GM18861 (cell line): ENCODE measurements around the gene CYSRT1.

Experiments
- ATAC-seq: cut with Tn5 transposase; IDR thresholded peaks from one replicate; pipeline ENCODE4 v1.9.1; 2021; ENCODE audit not compliant: unreplicated experiment

Gene CYSRT1

GRCh38 chr9:137223078-137223970, 1.6 kb upstream of the CYSRT1 start:
- ATAC-seq, result peak; percentile 60

DNA sequence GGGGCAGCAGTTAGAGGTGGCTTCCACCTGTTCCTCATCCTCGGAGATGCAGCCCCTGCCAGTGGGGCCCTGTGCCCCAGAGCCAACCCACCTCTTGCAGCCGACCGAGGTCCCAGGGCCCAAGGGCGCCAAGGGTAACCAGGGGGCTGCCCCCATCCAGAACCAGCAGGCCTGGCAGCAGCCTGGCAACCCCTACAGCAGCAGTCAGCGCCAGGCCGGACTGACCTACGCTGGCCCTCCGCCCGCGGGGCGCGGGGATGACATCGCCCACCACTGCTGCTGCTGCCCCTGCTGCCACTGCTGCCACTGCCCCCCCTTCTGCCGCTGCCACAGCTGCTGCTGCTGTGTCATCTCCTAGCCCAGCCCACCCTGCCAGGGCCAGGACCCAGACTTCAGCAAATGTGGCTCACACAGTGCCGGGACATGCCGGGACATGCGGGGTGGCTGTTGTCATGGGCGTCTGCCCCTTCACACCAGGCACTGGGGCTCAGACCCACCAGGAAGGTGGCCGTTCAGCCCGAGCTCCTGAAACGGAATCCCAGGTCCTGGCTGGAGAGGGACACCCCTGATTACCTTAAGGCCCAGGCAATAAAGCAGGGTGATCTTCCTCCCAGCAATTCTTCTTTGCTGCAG, 841 bp downstream of the CYSRT1 start:
- no peak for ATAC-seq

GRCh38 chr9:137226338-137227053, 1.5 kb downstream of the CYSRT1 start:
- ATAC-seq, result no peak

GRCh38 chr9:137227054-137227852, 2.3 kb downstream of the CYSRT1 start, which contains the start of gene RNF224:
TSS of gene RNF224 (plus strand) at chr9:137227502. CDS start at chr9:137228336, 834 bp downstream.
- no peak for ATAC-seq

GRCh38 chr9:137227853-137228505, 3.0 kb downstream of the CYSRT1 start:
- ATAC-seq, result no peak

- no peak for ATAC-seq
These were observed 3.6 kb downstream of the CYSRT1 start for GRCh38 chr9:137228506-137228967.

GRCh38 chr9:137228968-137229896, 4.3 kb downstream of the CYSRT1 start:
- no peak for ATAC-seq

DNA sequence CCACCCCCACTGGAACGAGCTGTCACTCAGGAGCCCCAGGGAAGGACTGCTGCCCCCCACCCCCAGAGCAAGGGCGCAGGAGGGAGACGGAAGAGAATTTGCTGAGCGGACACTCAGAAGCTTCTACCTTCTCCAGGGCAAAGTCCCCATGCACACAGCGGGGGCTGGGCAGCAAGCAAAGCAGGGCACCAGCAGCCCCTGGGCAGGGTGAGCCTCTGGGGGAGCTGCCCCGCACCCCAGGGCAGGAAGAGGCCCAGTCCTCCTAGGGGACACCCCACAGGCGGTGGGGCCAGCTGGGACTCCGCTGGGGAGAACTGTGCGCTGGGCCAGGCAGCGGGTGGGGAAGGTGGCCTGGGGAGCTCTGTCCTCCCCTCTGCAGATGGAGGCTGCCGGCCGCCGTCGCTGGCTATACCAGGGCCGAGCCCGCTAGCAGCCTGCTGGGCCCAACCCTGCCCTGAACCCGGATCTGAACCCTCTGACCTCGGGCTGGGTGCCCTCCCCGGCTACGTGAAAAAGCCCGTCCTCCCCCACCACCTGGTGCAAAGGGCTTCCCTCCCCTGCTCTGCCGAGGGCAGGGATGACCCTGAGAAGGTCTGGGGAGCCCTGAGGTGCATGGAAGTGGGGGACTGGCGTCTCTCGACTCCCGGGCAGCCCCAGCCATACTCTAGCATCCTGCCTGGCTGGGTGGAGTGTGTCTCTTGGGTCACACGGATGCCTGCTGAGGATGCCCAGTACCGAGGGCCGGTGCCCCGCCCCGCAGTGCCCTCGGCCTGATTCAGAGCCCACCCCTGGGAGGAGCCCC, 5.1 kb downstream of the CYSRT1 start:
- ATAC-seq, result no peak

DNA sequence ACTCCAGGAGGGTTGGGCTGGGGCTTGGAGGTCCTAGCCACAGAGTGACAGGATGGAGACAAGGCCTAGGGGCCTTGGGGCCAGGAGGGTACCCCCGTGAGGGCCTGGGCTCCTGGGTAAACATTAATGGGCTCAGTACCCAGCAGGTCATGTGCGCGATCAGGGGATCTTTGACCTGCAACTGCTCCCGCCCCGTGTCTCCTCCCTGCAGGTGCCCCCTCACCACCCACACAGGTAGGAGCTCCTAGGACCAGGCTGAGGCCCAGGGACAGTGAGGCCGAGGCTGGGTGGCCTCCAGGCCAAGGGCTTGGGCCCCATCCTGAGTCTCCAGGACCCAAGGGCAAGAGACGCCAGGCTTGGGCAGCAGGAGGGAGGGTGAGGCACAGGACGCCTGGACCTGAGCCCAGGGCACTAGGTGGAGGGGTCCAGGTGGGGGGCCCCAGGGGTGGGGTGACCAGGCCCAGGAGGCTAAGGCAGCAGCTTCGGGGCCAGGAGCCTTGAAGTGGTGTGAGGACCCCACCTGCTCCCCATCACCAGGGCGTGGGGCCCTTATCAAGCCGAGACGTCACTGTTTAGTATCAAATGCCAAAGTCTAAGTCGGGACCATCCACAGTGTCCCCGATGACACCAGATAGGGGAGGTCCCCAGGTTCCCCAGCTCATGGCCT, 5.9 kb downstream of the CYSRT1 start, which contains the start of gene SLC34A3:
TSS of gene SLC34A3 (plus strand) at position 197 of the 667 bp plus-strand sequence. CDS start 802 bp downstream, outside the sequence.
- ATAC-seq, result no peak

GRCh38 chr9:137231372-137232039, 6.5 kb downstream of the CYSRT1 start:
- ATAC-seq, result no peak

GRCh38 chr9:137232101-137232500, 7.1 kb downstream of the CYSRT1 start:
- ATAC-seq, result no peak

- ATAC-seq, result no peak
These were observed 7.5 kb downstream of the CYSRT1 start for GRCh38 chr9:137232510-137232909.

GRCh38 chr9:137233143-137233980, 8.4 kb downstream of the CYSRT1 start:
- no peak for ATAC-seq

GRCh38 chr9:137234055-137234697, 9.2 kb downstream of the CYSRT1 start:
- ATAC-seq, result no peak

- no peak for ATAC-seq
These were observed 9.9 kb downstream of the CYSRT1 start for GRCh38 chr9:137234758-137235423.
